Panc1 (cell line): ENCODE measurements around the gene MORN1. TPM values are rescaled to one million over a fixed set of nuclear protein-coding genes. Genes with fewer than 3 reads are reported as not detected.

Experiments used
- ATAC-seq: fragments of 200-7000 bp; cut with Tn5 transposase; 2 replicates; pipeline ENCODE4 v1.9.1; 2020; ENCODE audit warnings: mild to moderate bottlenecking, moderate library complexity
- BruUV-seq: library from RNA; stranded (reverse); fragments of 400-500 nt; replicated peaks from 2 replicates; lab custom pipeline; 2021; lab: Mats Ljungman, UMichigan
- CTCF ChIA-PET: fragments of 300-600 bp; sonication (Branson Sonifier 250); formaldehyde crosslinking; loops from one replicate; lab custom pipeline; 2022; ENCODE audit warnings: antibody characterized with exemption; lab: Charles Lee
- POLR2A ChIA-PET: fragments of 300-600 bp; sonication (Branson Sonifier 250); formaldehyde crosslinking; loops from one replicate; lab custom pipeline; 2022; ENCODE audit warnings: antibody characterized with exemption; lab: Charles Lee
- DNase-seq: peaks from one replicate; pipeline ENCODE4 v3.0.0-alpha.2; 2010; ENCODE audit warnings: low read depth, low spot score
- H3K27ac ChIP-seq: 2 replicates; pipeline ENCODE4 v1.5.1; 2011; ENCODE audit warnings: mild to moderate bottlenecking, low read length, inconsistent platforms
- H3K27me3 ChIP-seq: fragments of 200-500 bp; sonication (Bioruptor generic); 2 replicates; pipeline ENCODE4 v1.6.0; 2014; ENCODE audit warnings: low read length, inconsistent platforms; ENCODE audit not compliant: control insufficient read depth, insufficient read depth
- H3K36me3 ChIP-seq: fragments of 200-500 bp; sonication (Bioruptor generic); 2 replicates; pipeline ENCODE4 v1.5.1; 2014; ENCODE audit warnings: inconsistent platforms, mild to moderate bottlenecking, low read length, moderate library complexity; ENCODE audit not compliant: control insufficient read depth, insufficient read depth
- H3K4me1 ChIP-seq: 2 replicates; pipeline ENCODE4 v1.5.1; 2011; ENCODE audit warnings: inconsistent platforms, mild to moderate bottlenecking, low read length, moderate library complexity; ENCODE audit not compliant: control insufficient read depth, insufficient read depth
- H3K4me3 ChIP-seq, 2 experiments: 2 replicates each; pipeline ENCODE4 v1.5.1; 2011 to 2012; ENCODE audit warnings: low read depth in 2 of 2, low read length in 2 of 2, mild to moderate bottlenecking in 2 of 2, inconsistent platforms in 1 of 2, moderate library complexity in 1 of 2
- H3K9me3 ChIP-seq: fragments of 200-500 bp; sonication (Bioruptor generic); 2 replicates; pipeline ENCODE4 v1.5.1; 2014; ENCODE audit warnings: low read depth, mild to moderate bottlenecking, inconsistent platforms, low read length, moderate library complexity; ENCODE audit not compliant: control insufficient read depth, insufficient read depth
- POLR2AphosphoS5 ChIP-seq: IDR thresholded peaks from 2 replicates; pipeline ENCODE4 v1.6.1; 2012; ENCODE audit warnings: mild to moderate bottlenecking, low read depth, low read length, moderate library complexity
- SIN3A ChIP-seq: IDR thresholded peaks from 2 replicates; pipeline ENCODE4 v1.6.1; 2012; ENCODE audit warnings: low read depth, mild to moderate bottlenecking, low read length, moderate library complexity, borderline replicate concordance; ENCODE audit not compliant: insufficient read depth
- TCF7L2 ChIP-seq: IDR thresholded peaks from 2 replicates; pipeline ENCODE4 v1.6.1; 2011; ENCODE audit warnings: mild to moderate bottlenecking, low read depth, low read length, inconsistent platforms
- in situ Hi-C: cut with HindIII; loops from 2 replicates; pipeline ENCODE4 v1.10.0; 2016; ENCODE audit warnings: low sequenced_read_pairs, low pct_unique_long_range_greater_than_20kb
- intact Hi-C: fragments of 100-400 bp; cut with micrococcal nuclease; formaldehyde crosslinking; loops from one replicate; pipeline ENCODE4 v1.10.0; 2022; ENCODE audit not compliant: unreplicated experiment
- total RNA-seq: library from RNA; stranded (reverse); gene quantifications from one replicate; pipeline ENCODE4 v1.2.1, GENCODE V29; 2021; ENCODE audit not compliant: unreplicated experiment
- TF ChIP-seq, protein P1 (sequence below): fragments of 450-650 bp; IDR thresholded peaks from 2 replicates; pipeline ENCODE4 v1.5.1; 2017; ENCODE audit warnings: mild to moderate bottlenecking
- TF ChIP-seq, protein P2 (sequence below), 2 experiments: IDR thresholded peaks; 2 replicates each; pipeline ENCODE4 v1.6.1; 2011 to 2012; ENCODE audit warnings: low read depth in 2 of 2, control low read depth in 1 of 2, low read length in 1 of 2, mild to moderate bottlenecking in 1 of 2, moderate library complexity in 1 of 2; ENCODE audit not compliant: insufficient read depth in 1 of 2

Gene MORN1
- total RNA-seq, 1 experiment from 2014 or later, result 21.3 TPM

- no peaks in the 10 kb centered on the region for H3K27me3 ChIP-seq
- no peak overlapping the region for H3K27ac ChIP-seq
- DNase-seq, result no peak
- in situ Hi-C loops, result no loop called here
- H3K4me1 ChIP-seq, result peaks cover 18% of the 10 kb centered on the region
- POLR2A ChIA-PET, result interaction anchor here (0.6 kb wide), 2 partner anchors 155 to 178 kb away, joined by 3 to 6 read pairs; no protein-coding TSS in a partner anchor
- H3K36me3 ChIP-seq, result no peaks in the 10 kb centered on the region
- no TSS peak for BruUV-seq
- H3K4me3 ChIP-seq, result no peak overlapping the region
- intact Hi-C loops, result no loop called here
- TF ChIP-seq, protein P1, sequence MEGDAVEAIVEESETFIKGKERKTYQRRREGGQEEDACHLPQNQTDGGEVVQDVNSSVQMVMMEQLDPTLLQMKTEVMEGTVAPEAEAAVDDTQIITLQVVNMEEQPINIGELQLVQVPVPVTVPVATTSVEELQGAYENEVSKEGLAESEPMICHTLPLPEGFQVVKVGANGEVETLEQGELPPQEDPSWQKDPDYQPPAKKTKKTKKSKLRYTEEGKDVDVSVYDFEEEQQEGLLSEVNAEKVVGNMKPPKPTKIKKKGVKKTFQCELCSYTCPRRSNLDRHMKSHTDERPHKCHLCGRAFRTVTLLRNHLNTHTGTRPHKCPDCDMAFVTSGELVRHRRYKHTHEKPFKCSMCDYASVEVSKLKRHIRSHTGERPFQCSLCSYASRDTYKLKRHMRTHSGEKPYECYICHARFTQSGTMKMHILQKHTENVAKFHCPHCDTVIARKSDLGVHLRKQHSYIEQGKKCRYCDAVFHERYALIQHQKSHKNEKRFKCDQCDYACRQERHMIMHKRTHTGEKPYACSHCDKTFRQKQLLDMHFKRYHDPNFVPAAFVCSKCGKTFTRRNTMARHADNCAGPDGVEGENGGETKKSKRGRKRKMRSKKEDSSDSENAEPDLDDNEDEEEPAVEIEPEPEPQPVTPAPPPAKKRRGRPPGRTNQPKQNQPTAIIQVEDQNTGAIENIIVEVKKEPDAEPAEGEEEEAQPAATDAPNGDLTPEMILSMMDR, result no peak
- no peak for ATAC-seq
- CTCF ChIA-PET, result interaction anchor here (0.6 kb wide), 1 partner anchor 31 kb away, joined by 3 read pairs; no protein-coding TSS in a partner anchor
- H3K9me3 ChIP-seq, result no peaks in the 10 kb centered on the region
Observed at GRCh38 chr1:2376931-2377672, 14.3 kb downstream of the MORN1 start.

DNA sequence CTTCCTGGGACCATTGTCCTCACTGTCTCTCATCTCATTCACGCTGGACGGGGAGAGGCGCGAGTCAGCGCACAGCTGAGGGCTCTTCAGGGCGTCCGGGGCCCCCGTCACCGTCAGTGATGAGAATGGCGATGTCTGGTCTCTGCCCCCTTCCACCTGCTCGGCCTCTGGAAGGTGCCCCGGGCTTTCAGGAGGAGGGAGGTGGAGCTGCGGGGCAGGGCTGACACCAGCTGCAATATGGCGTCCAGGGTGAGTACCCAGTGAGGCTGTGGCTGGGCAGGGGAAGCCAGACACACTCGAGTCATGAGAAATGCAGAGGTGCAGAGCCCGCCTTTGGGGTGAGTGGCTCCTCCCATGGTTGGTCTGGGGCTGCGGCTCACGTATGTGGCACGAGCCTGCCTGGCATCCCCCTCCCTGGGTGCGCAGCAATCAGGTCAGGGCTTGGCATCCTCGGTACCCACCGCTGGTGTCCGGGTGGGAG is 15.1 kb downstream of the MORN1 start:
- in situ Hi-C loops, result no loop called here

More for the DNA sequence above, 15.1 kb downstream of the MORN1 start:
- intact Hi-C loops, result no loop called here
- TF ChIP-seq, protein P2, sequence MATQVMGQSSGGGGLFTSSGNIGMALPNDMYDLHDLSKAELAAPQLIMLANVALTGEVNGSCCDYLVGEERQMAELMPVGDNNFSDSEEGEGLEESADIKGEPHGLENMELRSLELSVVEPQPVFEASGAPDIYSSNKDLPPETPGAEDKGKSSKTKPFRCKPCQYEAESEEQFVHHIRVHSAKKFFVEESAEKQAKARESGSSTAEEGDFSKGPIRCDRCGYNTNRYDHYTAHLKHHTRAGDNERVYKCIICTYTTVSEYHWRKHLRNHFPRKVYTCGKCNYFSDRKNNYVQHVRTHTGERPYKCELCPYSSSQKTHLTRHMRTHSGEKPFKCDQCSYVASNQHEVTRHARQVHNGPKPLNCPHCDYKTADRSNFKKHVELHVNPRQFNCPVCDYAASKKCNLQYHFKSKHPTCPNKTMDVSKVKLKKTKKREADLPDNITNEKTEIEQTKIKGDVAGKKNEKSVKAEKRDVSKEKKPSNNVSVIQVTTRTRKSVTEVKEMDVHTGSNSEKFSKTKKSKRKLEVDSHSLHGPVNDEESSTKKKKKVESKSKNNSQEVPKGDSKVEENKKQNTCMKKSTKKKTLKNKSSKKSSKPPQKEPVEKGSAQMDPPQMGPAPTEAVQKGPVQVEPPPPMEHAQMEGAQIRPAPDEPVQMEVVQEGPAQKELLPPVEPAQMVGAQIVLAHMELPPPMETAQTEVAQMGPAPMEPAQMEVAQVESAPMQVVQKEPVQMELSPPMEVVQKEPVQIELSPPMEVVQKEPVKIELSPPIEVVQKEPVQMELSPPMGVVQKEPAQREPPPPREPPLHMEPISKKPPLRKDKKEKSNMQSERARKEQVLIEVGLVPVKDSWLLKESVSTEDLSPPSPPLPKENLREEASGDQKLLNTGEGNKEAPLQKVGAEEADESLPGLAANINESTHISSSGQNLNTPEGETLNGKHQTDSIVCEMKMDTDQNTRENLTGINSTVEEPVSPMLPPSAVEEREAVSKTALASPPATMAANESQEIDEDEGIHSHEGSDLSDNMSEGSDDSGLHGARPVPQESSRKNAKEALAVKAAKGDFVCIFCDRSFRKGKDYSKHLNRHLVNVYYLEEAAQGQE (IDR thresholded peaks at IDR 0.05; ENCODE audit: insufficient read depth in 1 of 2, low read depth in 2 of 2, low read length in 1 of 2), result no peak
- TF ChIP-seq SIN3A, result no peak
- TF ChIP-seq POLR2AphosphoS5, result no peak; the same call in 1 of the 2 replicates
- TF ChIP-seq, protein P1, result no peak
- no peak for TF ChIP-seq TCF7L2
- no TSS peak for BruUV-seq
- H3K27me3 ChIP-seq, result no peaks in the 10 kb centered on the region
- no peak for DNase-seq
- H3K27ac ChIP-seq, result no peak overlapping the region
- CTCF ChIA-PET, result no interaction called here
- peaks cover 16% of the 10 kb centered on the region for H3K4me1 ChIP-seq
- H3K36me3 ChIP-seq, result no peaks in the 10 kb centered on the region
- POLR2A ChIA-PET, result interaction anchor here (0.5 to 0.6 kb wide), 2 partner anchors 181 to 1156 kb away, joined by 3 to 8 read pairs; no protein-coding TSS in a partner anchor
- no peak for ATAC-seq
- H3K4me3 ChIP-seq, result no peak overlapping the region
- H3K9me3 ChIP-seq, result no peaks in the 10 kb centered on the region
